HG02885 (cell line): Measurements from ENCODE around the gene PITPNC1.
"Not testable (repeated sequence)": the region's sequence is repeated elsewhere in the genome, so short reads cannot be mapped to it uniquely, and the experiment has no call there.

Experiments
- ATAC-seq: cut with Tn5 transposase; IDR thresholded peaks from one replicate; pipeline ENCODE4 v1.9.1; 2021; ENCODE audit warnings: mild to moderate bottlenecking; ENCODE audit not compliant: unreplicated experiment, poor library complexity

PITPNC1 gene

GRCh38 chr17:67693811-67694210 is 316.7 kb downstream of the PITPNC1 start:
- no peak for ATAC-seq

- ATAC-seq, result no peak
Measured at GRCh38 chr17:67696347-67696746, 319.3 kb downstream of the PITPNC1 start.

GRCh38 chr17:67696853-67697498 is 319.9 kb downstream of the PITPNC1 start:
- ATAC-seq, result no peak

GRCh38 chr17:67700037-67700724 is 323.1 kb downstream of the PITPNC1 start:
- no peak for ATAC-seq

- no peak for ATAC-seq
Measured at GRCh38 chr17:67700725-67701119, 323.6 kb downstream of the PITPNC1 start.

GRCh38 chr17:67702861-67703260 is 325.8 kb downstream of the PITPNC1 start:
- not testable (repeated sequence) for ATAC-seq

GRCh38 chr17:67707442-67707841 is 330.4 kb downstream of the PITPNC1 start:
- no peak for ATAC-seq

GRCh38 chr17:67708378-67708777 is 331.3 kb downstream of the PITPNC1 start:
- ATAC-seq, result no peak

GRCh38 chr17:67711916-67712315 is 334.8 kb downstream of the PITPNC1 start:
- no peak for ATAC-seq

- no peak for ATAC-seq
Measured at GRCh38 chr17:67712375-67712774, 335.3 kb downstream of the PITPNC1 start.

- no peak for ATAC-seq
Measured at GRCh38 chr17:67713169-67713568, 336.1 kb downstream of the PITPNC1 start.

GRCh38 chr17:67716405-67716798 is 339.3 kb downstream of the PITPNC1 start:
- no peak for ATAC-seq

- ATAC-seq, result no peak
Measured at GRCh38 chr17:67717192-67717623, 340.1 kb downstream of the PITPNC1 start.

- peak; percentile 95 for ATAC-seq
Measured at GRCh38 chr17:67717624-67718324, 340.7 kb downstream of the PITPNC1 start, which contains the start of gene NOL11. Gene NOL11, plus strand, starts transcription at chr17:67717936. Its CDS starts 12 bp downstream, at chr17:67717948.

- ATAC-seq, result no peak
Measured at GRCh38 chr17:67718325-67718941, 341.4 kb downstream of the PITPNC1 start.

- no peak for ATAC-seq
Measured at GRCh38 chr17:67725373-67725791, 348.3 kb downstream of the PITPNC1 start.

GRCh38 chr17:67725807-67726206 is 348.7 kb downstream of the PITPNC1 start:
- no peak for ATAC-seq

- not testable (repeated sequence) for ATAC-seq
Measured at GRCh38 chr17:67727152-67728039, 350.3 kb downstream of the PITPNC1 start.

GRCh38 chr17:67729903-67730302 is 352.8 kb downstream of the PITPNC1 start:
- no peak for ATAC-seq

- no peak for ATAC-seq
Measured at GRCh38 chr17:67730731-67731130, 353.6 kb downstream of the PITPNC1 start.
